ENCODE data around the gene PTPRG. TPM values are rescaled to one million over a fixed set of nuclear protein-coding genes. Genes with fewer than 3 reads are reported as not detected.

PTPRG gene
- total and polyA plus RNA-seq, 10 of the 15 experiments (the other 5 are each of a cell fraction or from before 2014, with no cell fraction given): 0.29 to 20.7 (median 1.4) TPM

- TF ChIP-seq KDM1A (IDR thresholded peaks at IDR 0.05; ENCODE audit: borderline replicate concordance) (no peak), ZBED1 (IDR thresholded peaks at IDR 0.05; ENCODE audit: borderline replicate concordance) (no peak), TAF1 (IDR thresholded peaks at IDR 0.05; ENCODE audit: borderline replicate concordance, low read depth, low read length) (no peak), MEF2A (IDR thresholded peaks at IDR 0.05; ENCODE audit: insufficient read depth, low read depth, low read length) (no peak), SMAD1 (IDR thresholded peaks at IDR 0.05; ENCODE audit: low read depth, partially characterized antibody) (peak; percentile 100), ZBTB33 (IDR thresholded peaks at IDR 0.05) (no peak), POLR2A (IDR thresholded peaks at IDR 0.05; ENCODE audit: low read depth, low read length) (no peak), NFXL1 (IDR thresholded peaks at IDR 0.05; ENCODE audit: borderline replicate concordance) (no peak), RELA (IDR thresholded peaks at IDR 0.05; ENCODE audit: borderline replicate concordance, partially characterized antibody) (peak; percentile 22), SMARCA5 (IDR thresholded peaks at IDR 0.05) (no peak), ZNF592 (IDR thresholded peaks at IDR 0.05) (no peak), ATF3 (IDR thresholded peaks at IDR 0.05; ENCODE audit: borderline replicate concordance, extremely low read depth, low read depth, low read length) (no peak), SIX5 (IDR thresholded peaks at IDR 0.05; ENCODE audit: low read depth, low read length, severe bottlenecking) (no peak), BHLHE40 (IDR thresholded peaks at IDR 0.05; ENCODE audit: borderline replicate concordance in 1 of 2, low read depth in 2 of 2, low read length in 1 of 2) (peak; percentile 80 to 86), BRCA1 (IDR thresholded peaks at IDR 0.05; ENCODE audit: low read depth, low read length) (no peak), TCF12 (IDR thresholded peaks at IDR 0.05; ENCODE audit: low read depth, low read length) (no peak), IKZF2 (IDR thresholded peaks at IDR 0.05) (peak; percentile 95 to 97), PAX5 (IDR thresholded peaks at IDR 0.05; ENCODE audit: borderline replicate concordance, low read depth, low read length) (no peak), NFYA (IDR thresholded peaks at IDR 0.05; ENCODE audit: borderline replicate concordance, low read depth, low read length) (no peak), CEBPB (IDR thresholded peaks at IDR 0.05; ENCODE audit: borderline replicate concordance in 1 of 2, low read depth in 2 of 2, low read length in 2 of 2) (no peak), ZNF384 (IDR thresholded peaks at IDR 0.05; ENCODE audit: borderline replicate concordance, low read depth, low read length) (peak; percentile 79; the same call in 1 of the 2 replicates), CBX5 (IDR thresholded peaks at IDR 0.05; ENCODE audit: low read depth) (no peak), MAX (IDR thresholded peaks at IDR 0.05; ENCODE audit: low read depth, low read length) (no peak)
Measured at GRCh38 chr3:61894988-61895935, 333.9 kb downstream of the PTPRG start (continued).
